ENCODE data around the gene STMN3.

- TF ChIP-seq POLR2A (IDR thresholded peaks at IDR 0.05) (no peak), CTCF (IDR thresholded peaks at IDR 0.05) (no peak), POLR2AphosphoS5 (IDR thresholded peaks at IDR 0.05) (no peak)
These were observed 28.5 kb upstream of the STMN3 start for GRCh38 chr20:63681609-63682142.

All from breast epithelium (tissue), 3 donors.